Pancreas (tissue), 10 donors: ENCODE data around the gene MLPH. TPM values are rescaled to one million over a fixed set of nuclear protein-coding genes. Genes with fewer than 3 reads are reported as not detected.

ENCODE experiments used
- ATAC-seq, 4 donors: fragments of 200-7000 bp; cut with Tn5 transposase; one replicate each; pipeline versions ENCODE4 v1.8.0 to v1.9.1; 2020; ENCODE audit warnings: mild to moderate bottlenecking in 4 of 4, moderate library complexity in 4 of 4
- DNase-seq, 6 donors: peaks; one replicate each; pipeline ENCODE4 v3.0.0-alpha.2; 2020
- FAIRE-seq: peaks from 2 replicates; lab custom pipeline; 2012; peaks lifted over from hg19 to GRCh38; lab: Jason Lieb, UNC
- H3K27ac ChIP-seq, 4 donors: fragments of 200-600 bp; sonication (generic); 1 replicate in 3 of 4; 2 replicates in 1 of 4; pipeline versions ENCODE4 v1.5.0 to v1.8.0; 2020
- H3K27me3 ChIP-seq, 4 donors: fragments of 200-600 bp; one replicate each; pipeline ENCODE4 v1.8.0; 2021
- H3K36me3 ChIP-seq, 3 donors: fragments of 200-600 bp; sonication (generic) in 1 of 3; one replicate each; pipeline versions ENCODE4 v1.5.0 to v1.8.0; 2020 to 2021
- H3K4me1 ChIP-seq, 3 donors: fragments of 200-600 bp; one replicate each; pipeline ENCODE4 v1.8.0; 2021
- H3K4me3 ChIP-seq, 4 donors: fragments of 200-600 bp; sonication (generic) in 2 of 4; one replicate each; pipeline versions ENCODE4 v1.5.0 to v1.8.0; 2020 to 2021
- H3K9me3 ChIP-seq, 4 donors: fragments of 200-600 bp; one replicate each; pipeline ENCODE4 v1.8.0; 2021
- WGBS, 2 donors: extraction: QIAGEN DNeasy Blood & Tissue Kit; methylation state at CpG; one replicate each; pipeline ENCODE4 v1.1.7; 2013; 5-methylcytosine and 5-hydroxymethylcytosine counted together
- intact Hi-C, 3 donors: fragments of 100-400 bp; cut with DNase I; formaldehyde crosslinking; loops; one replicate each; pipeline versions ENCODE4 v1.11.1 to v1.14.2; 2022
- polyA plus RNA-seq, 2 donors: library from polyadenylated mRNA; stranded (reverse); fragments of 200-250 nt; gene quantifications; one replicate each; pipeline ENCODE4 v1.2.3, GENCODE V29; 2013
- total RNA-seq, 6 donors: library from RNA; stranded (reverse); fragmentation: NEBNext Ultra II Directional in 4 of 6; extraction: Animal tissue kit (Norgen Biotek cat#: 25700) in 4 of 6; gene quantifications; one replicate each; pipeline versions ENCODE4 v1.2.1 to v1.2.4, GENCODE V29; 2021 to 2023
- TF ChIP-seq, protein P1 (sequence below), 4 donors: fragments of 200-600 bp; sonication (generic) in 3 of 4; IDR thresholded peaks; one replicate each; pipeline versions ENCODE4 v1.5.0 to v1.8.0; 2021; ENCODE audit warnings: antibody characterized with exemption in 4 of 4
- donor health status: healthy with polysubstance abuse.
- donor health status: DM: no; HTN: no; CAD: no; lungs with moderate emphysema.
- donor health status: DM: no; HTN: no; CAD: no.
- donor health status: control.
- donor health status: control.
- donor health status: Bipolar disorder and iron deficiency.
- donor health status: DM: yes; HTN: yes; CAD: no.
- donor health status: DM: no; HTN: no; CAD: no.
- donor health status: DM: no; HTN: no; CAD: no.
- donor health status: DM: yes; HTN: yes; CAD: no.

The MLPH gene
- total and polyA plus RNA-seq, 8 donors, result 6.2 to 45.2 (median 19.3) TPM

DNA sequence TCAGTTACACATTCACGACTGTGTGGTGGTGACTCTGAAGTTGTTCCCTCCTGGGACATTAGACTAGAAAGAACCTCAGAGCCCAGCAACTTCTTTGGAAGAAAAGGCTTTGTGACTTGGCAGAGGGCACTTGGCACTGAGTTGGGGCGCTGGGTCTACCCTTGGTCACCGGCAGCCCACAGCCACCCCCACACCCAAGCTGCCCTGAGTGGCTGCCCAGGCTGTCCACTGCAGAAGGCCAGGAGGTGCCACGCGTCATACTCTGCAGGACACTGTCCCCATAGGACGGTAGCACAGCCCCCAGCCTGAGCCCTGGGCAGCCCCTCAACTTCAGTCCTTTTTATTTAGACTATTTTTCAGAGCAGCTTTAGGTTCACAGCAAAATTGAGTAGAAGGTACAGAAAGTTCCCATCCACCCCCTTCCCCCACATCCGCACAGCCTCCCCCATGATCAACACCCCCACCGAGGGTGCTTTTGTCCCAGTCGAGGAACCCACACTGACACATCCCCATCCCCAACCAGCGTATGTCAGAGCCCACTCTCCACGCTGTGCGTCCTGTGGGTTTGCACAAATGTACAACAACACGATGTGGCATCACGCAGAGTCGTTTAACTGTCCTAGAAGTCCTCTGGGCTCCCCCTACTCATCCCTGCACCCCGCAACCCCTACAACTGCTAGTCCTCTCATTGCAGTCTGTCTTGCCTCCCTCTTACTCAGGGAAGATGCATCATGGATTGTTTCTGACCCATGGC is 80.4 kb downstream of the MLPH start:
- TF ChIP-seq, protein P1, sequence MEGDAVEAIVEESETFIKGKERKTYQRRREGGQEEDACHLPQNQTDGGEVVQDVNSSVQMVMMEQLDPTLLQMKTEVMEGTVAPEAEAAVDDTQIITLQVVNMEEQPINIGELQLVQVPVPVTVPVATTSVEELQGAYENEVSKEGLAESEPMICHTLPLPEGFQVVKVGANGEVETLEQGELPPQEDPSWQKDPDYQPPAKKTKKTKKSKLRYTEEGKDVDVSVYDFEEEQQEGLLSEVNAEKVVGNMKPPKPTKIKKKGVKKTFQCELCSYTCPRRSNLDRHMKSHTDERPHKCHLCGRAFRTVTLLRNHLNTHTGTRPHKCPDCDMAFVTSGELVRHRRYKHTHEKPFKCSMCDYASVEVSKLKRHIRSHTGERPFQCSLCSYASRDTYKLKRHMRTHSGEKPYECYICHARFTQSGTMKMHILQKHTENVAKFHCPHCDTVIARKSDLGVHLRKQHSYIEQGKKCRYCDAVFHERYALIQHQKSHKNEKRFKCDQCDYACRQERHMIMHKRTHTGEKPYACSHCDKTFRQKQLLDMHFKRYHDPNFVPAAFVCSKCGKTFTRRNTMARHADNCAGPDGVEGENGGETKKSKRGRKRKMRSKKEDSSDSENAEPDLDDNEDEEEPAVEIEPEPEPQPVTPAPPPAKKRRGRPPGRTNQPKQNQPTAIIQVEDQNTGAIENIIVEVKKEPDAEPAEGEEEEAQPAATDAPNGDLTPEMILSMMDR (IDR thresholded peaks at IDR 0.05), result no peak
- intact Hi-C loops, result loop anchor here in 1 of 3 donors (5.0 kb wide), 1 partner anchor 50 kb away; no protein-coding TSS in a partner anchor
- Histone ChIP-seq H3K36me3 (no peaks in the 10 kb centered on the region), H3K4me1 (peaks cover 0 to 5% (median 4%) of the 10 kb centered on the region in 3 donors), H3K27ac (no peak overlapping the region), H3K9me3 (no peaks in the 10 kb centered on the region), H3K27me3 (no peaks in the 10 kb centered on the region), H3K4me3 (no peak overlapping the region)
- peak in 1 of 6 donors; percentile 34 for DNase-seq
- no peak for FAIRE-seq
- WGBS, 2 donors, result 59 to 70% methylated on average over 15 to 16 of the region's 16 CpGs
- ATAC-seq, result no peak

DNA sequence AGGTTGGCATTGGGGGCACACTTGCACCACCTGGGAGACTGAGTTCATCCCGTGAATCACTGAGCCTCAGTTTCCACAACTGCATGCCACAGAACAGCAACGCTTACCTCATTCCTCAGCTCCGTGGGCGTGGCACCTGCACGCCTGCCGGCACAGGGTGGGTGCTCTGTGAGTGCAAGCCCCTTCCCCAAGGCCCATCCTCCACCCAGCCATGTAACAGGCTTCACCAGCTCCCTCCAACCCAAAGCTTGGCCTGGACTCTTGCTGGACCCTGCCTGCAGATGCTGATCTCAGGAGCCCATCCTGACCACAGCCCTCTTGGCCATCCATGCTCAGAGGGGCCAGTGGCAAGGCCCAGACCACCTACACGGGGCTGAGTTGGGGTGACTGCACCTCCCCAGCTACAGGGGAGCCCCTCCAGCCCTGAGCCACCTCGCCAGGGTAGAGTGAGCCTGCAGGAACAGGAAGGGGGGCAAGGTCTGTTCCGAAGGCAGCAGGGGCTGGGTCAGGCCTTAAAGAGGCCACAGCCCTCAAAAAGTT is 81.1 kb downstream of the MLPH start:
- intact Hi-C loops, result loop anchor here in 1 of 3 donors (5.0 kb wide), 1 partner anchor 51 kb away; no protein-coding TSS in a partner anchor
- Histone ChIP-seq H3K4me3 (no peak overlapping the region), H3K36me3 (no peaks in the 10 kb centered on the region), H3K27me3 (no peaks in the 10 kb centered on the region), H3K9me3 (no peaks in the 10 kb centered on the region), H3K27ac (no peak overlapping the region), H3K4me1 (peaks cover 0 to 7% (median 6%) of the 10 kb centered on the region in 3 donors)
- WGBS, 2 donors, result 55 to 65% methylated on average over 9 of the region's 9 CpGs
- ATAC-seq, result no peak
- TF ChIP-seq, protein P1 (IDR thresholded peaks at IDR 0.05), result no peak
- peak in 1 of 6 donors; percentile 39 for DNase-seq
- no peak for FAIRE-seq

DNA sequence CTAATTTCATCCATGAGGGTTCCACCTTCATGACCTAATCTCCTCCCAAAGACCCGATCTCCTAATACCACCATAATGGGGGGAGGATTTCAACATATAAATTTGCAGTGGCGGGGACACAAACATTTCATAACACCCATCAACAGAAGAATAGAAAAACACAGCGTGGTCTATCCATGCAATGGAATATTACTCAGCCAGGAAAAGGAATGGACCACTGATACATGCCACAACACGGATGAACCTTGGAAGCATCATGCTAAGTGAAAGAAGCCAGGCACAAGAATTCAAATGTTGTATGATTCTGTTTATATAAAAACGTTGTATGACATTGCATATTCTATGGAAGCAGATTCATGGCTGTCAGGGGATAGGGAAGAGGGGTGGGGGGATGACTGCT is 82.0 kb downstream of the MLPH start:
- intact Hi-C loops, result loop anchor here in 1 of 3 donors (5.0 kb wide), 1 partner anchor 52 kb away; no protein-coding TSS in a partner anchor
- 81 to 82% methylated on average over 5 of the region's 5 CpGs for WGBS, 2 donors
- no peaks in the 10 kb centered on the region for H3K27me3 ChIP-seq

DNA sequence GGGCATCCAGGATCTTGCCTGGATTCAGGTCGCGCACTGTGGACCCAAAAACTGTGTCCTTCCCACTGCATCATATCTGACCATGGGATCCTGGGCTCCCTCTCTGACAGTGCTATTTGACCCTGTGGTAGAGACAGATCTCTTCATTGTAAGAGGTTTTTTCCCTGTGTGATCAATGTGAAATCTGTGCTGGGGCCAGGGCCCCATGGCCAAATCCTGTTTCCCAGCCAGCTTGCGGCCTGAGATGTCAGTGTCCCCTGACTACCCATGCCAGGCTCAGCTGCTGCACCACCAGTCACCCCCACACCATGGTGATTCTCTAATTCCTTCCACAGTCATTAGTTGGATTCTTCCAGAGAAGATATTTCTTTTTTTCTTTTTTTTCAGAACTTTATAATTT is 82.8 kb downstream of the MLPH start:
- ATAC-seq (no peak), DNase-seq (peak in 1 of 6 donors; percentile 22), FAIRE-seq (no peak)
- H3K36me3 ChIP-seq, result no peaks in the 10 kb centered on the region
- intact Hi-C loops, result loop anchor here in 2 of 3 donors (5.0 to 10.0 kb wide), 5 partner anchors 53 to 415 kb away; no protein-coding TSS in a partner anchor
- TF ChIP-seq, protein P1 (IDR thresholded peaks at IDR 0.05), result no peak
- no peak overlapping the region for H3K4me3 ChIP-seq
- peaks cover 0 to 7% (median 6%) of the 10 kb centered on the region in 3 donors for H3K4me1 ChIP-seq
- no peaks in the 10 kb centered on the region for H3K9me3 ChIP-seq
- WGBS, 2 donors, result 95 to 98% methylated on average over 3 of the region's 3 CpGs
- H3K27ac ChIP-seq, result no peak overlapping the region
- no peaks in the 10 kb centered on the region for H3K27me3 ChIP-seq

More for the DNA sequence above, 82.0 kb downstream of the MLPH start:
- DNase-seq (no peak), FAIRE-seq (no peak), ATAC-seq (no peak)
- Histone ChIP-seq H3K4me1 (peaks cover 0 to 7% (median 6%) of the 10 kb centered on the region in 3 donors), H3K4me3 (no peak overlapping the region), H3K27ac (no peak overlapping the region), H3K36me3 (no peaks in the 10 kb centered on the region), H3K9me3 (no peaks in the 10 kb centered on the region)
- TF ChIP-seq, protein P1 (IDR thresholded peaks at IDR 0.05), result no peak
